GM12875 (cell line): ENCODE data around the gene GNB5.
"Not testable (repeated sequence)": the region's sequence is repeated elsewhere in the genome, so short reads cannot be mapped to it uniquely, and the experiment has no call there.

Source experiments
- H3K4me3 ChIP-seq: one replicate; pipeline ENCODE4 v1.5.1; 2011; ENCODE audit warnings: low read depth, low read length, control low read depth
- TF ChIP-seq, protein P1 (sequence below): IDR thresholded peaks from 2 replicates; pipeline ENCODE4 v1.5.1; 2011; ENCODE audit warnings: low read depth, mild to moderate bottlenecking, control low read depth, inconsistent platforms, low read length, moderate library complexity, borderline replicate concordance; ENCODE audit not compliant: insufficient read depth

The GNB5 gene

DNA sequence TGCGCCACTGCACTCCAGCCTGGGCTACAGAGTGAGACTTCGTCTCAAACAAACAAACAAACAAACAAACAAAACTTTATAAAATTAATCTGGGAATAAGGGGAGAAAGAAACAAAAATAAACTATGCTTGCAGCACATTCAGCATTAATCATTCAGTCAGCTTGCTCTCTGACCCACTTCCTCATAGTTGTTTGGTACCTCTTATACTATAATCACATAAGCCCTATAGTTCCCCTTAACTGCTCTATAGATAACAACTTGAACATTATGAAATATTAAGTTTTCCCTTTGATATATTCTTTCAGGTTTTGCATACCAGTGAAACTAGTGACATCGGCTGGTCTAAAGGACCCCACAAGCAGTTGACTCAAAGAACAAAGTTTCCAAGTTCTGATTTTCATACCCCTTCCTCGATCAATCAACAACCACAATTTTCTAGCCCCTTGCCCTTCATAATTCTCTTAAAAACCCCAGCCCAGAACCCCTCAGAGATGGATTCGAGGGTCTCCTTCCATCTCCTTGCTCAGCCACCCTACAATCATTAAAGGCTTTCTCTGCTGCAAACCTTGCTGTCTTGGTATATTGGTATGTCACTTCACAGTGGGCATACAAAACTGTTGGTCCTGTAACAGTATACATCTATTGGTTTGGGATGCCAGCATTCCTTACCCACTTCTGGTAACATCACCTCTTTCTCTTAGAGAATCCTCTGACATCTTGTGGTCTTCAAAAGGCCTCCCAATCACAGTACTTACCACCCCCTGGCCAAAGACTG is 105.0 kb downstream of the GNB5 start:
- TF ChIP-seq, protein P1, sequence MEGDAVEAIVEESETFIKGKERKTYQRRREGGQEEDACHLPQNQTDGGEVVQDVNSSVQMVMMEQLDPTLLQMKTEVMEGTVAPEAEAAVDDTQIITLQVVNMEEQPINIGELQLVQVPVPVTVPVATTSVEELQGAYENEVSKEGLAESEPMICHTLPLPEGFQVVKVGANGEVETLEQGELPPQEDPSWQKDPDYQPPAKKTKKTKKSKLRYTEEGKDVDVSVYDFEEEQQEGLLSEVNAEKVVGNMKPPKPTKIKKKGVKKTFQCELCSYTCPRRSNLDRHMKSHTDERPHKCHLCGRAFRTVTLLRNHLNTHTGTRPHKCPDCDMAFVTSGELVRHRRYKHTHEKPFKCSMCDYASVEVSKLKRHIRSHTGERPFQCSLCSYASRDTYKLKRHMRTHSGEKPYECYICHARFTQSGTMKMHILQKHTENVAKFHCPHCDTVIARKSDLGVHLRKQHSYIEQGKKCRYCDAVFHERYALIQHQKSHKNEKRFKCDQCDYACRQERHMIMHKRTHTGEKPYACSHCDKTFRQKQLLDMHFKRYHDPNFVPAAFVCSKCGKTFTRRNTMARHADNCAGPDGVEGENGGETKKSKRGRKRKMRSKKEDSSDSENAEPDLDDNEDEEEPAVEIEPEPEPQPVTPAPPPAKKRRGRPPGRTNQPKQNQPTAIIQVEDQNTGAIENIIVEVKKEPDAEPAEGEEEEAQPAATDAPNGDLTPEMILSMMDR = no peak

DNA sequence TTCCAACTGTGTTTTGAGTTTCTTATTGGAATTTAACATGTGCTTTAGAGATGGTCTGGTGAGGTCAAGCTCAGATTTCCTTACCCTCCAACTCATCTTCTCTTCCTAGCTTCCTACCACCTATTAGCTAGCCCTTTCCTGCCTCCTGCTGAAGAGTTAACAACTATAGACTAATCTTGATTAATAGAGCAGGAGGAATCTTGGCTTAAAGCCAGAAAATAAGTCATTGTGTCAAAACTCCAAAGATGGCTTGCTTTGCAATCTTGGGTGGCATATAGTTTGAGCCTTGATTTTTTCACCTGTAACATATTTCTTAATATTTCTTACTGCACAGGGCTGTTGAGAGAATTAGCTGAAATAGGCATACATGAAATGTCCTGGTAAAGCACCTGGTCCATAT is 105.9 kb downstream of the GNB5 start:
- H3K4me3 ChIP-seq = no peak overlapping the region
- TF ChIP-seq, protein P1 = no peak

More for the DNA sequence above, 105.0 kb downstream of the GNB5 start:
- H3K4me3 ChIP-seq = no peak overlapping the region

DNA sequence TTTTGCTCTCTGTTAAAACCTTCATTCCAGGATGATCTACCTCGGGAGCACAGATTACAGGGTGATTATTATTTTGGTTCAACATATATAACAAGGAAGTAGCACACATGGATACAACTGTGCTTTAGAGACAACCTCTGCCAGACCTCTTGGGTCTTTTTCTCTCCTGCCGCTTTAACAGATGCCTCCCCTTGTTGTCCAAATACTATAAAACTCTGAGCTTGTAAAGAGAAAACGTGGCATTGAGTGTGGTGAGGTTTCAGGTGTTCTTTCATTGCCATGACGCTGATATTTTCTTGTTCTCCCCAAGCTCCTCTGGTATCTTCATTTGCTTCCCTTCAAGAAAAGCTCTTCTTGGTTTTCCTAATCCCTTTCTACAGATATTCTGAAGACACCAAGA is 107.6 kb downstream of the GNB5 start:
- TF ChIP-seq, protein P1 = no peak
- no peak overlapping the region for H3K4me3 ChIP-seq

DNA sequence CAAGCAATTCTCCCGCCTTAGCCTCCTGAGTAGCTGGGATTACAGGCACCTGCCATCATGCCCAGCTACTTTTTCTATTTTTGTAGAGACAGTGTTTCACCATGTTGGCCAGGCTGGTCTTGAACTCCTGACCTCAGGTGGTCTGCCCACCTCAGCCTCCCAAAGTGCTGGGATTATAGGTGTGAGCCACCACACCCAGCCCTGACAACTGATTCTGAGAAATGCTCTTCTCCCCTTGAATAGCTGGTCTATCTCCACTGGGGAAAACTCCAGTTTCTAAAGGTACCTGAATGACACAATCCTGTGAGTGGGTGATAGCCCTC is 108.2 kb downstream of the GNB5 start:
- H3K4me3 ChIP-seq = not testable (repeated sequence)

DNA sequence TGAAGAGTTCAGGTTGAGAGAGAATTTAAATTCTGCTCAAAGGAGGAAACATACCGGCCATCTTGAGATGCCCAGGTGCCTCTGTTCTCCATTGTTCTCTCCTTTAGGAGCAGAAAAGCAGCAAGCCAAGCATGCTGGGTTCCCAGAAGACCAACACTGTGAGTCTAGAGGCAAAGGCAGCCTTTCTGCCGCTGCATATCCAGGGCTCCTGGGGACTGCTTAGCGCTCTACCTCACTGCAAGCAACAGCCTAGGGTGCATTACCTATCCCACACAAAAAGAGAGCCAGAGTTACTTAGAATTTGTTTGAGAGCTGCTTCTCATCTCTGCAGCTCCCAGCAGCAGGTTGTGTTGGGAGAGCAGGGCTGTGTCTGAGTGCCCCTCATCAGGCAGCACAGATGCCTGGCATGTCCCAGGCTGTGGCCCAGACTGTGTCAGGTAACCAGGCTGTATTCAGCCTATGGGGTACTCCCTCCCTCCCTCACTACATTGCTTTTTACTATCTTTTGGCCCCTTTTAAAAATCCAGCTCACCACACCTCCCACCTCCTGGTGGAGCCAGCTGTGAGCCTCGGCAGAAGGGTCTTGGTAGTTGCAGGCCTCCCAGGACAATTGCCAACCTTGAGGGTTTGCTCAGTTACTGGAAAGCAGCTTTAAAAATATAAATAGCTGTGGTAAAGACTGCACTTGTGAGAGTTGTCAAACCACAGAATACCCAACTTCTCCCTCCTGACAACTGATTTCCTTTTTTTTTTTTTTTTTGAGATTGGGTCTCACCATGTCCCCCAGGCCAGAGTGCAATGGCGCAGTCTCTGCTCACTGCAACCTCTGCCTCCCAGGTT is 108.8 kb downstream of the GNB5 start:
- TF ChIP-seq, protein P1 = no peak
- H3K4me3 ChIP-seq = no peak overlapping the region

DNA sequence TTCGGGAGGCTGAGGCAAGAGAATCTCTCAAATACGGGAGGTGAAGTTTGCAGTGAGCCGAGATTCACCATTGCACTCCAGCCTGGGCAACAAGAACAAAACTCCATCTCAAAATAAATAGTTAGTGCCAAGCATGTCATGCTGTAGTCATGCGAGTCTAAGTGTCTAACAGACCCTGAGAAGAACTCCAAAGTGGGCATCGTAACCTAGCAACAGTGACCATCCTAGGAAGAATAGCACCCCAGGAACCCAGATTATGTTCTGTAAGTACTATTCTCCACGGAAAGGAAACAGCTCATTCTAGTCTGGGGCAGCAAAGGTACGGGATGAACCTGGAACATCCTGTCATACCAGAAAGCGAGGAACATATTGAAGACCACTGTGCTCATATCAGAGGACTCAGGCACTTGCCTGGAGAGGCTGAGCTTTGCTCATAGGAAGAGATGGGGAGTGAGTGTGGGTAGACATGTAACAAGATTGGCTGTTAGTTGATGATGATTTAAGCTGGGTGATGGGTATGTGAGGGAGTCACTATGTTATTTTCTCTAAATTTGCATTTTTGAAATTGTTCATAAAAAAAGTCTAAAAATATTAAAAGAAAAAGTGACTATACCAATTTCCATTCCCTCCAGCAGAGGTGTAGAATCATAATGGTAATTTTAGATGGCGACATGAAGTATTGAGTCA is 110.3 kb downstream of the GNB5 start:
- TF ChIP-seq, protein P1 = no peak
- H3K4me3 ChIP-seq = no peak overlapping the region

DNA sequence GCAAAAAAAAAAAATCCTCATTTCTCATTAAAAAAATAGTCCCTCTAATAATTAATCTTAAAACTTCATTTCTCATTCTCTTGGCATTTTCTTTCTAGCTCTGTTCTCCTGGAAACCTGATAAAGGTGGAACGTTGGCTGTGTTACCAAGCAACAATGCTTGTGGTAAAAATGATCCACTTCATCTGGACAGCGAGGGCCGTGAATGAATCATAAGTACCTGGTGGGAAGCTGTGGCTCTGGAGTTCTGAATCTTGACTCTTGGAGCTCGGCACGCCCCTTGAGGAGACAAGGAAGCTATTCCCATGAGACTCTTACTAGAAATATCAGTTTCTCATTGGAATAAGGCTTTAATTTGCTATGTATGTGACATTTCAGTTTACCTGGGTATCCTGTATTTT is 111.2 kb downstream of the GNB5 start:
- TF ChIP-seq, protein P1 = no peak
- H3K4me3 ChIP-seq = no peak overlapping the region
